IPS-NIHi7 (cell line): Measurements from ENCODE around the gene ANKMY1.

Experiments used
- DNase-seq: peaks from one replicate; pipeline ENCODE4 v3.0.0; 2012; ENCODE audit warnings: mixed read lengths; ENCODE audit errors: extremely low spot score

The ANKMY1 gene

DNA sequence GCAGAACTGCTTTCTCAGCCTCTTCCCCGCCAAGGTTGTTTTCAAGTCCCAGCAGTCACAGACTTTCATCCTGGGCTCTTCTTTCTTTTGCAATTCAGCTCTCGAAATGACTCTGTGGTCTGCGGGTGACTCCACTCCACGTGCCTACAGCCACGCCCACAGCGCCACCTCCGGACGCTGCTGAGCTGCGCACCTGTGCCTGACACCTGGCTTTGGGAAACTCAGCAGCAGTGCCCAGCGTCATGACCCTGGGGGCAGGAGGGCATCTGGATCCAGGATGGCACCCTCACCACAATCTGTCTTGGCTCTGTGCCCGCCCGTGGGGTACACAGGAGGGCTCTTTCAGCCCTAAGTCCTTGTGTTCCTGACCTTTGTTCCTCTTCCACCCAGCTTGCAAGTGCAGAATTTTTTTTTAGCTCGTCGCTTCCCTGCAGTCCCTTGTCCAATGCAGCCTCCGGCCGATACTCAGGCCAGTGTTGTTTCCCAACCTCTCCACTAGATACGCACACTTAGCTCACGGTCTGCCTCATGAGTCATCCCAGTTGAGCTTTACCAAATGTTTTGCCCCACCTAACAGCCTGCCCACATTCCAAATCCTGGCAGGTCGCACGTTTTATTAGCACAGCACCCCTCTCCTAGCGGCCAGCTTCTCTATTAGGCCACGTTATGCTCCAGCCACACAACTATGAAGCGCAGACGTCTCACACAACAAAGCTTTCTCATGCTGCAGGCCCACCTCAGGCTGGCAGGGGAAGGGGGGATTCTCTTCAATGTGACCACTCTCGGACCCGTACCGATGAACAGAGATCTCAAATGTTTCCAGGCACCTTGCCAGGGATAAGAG lies 22.2 kb upstream of the ANKMY1 start:
- peak; percentile 45 for DNase-seq

DNA sequence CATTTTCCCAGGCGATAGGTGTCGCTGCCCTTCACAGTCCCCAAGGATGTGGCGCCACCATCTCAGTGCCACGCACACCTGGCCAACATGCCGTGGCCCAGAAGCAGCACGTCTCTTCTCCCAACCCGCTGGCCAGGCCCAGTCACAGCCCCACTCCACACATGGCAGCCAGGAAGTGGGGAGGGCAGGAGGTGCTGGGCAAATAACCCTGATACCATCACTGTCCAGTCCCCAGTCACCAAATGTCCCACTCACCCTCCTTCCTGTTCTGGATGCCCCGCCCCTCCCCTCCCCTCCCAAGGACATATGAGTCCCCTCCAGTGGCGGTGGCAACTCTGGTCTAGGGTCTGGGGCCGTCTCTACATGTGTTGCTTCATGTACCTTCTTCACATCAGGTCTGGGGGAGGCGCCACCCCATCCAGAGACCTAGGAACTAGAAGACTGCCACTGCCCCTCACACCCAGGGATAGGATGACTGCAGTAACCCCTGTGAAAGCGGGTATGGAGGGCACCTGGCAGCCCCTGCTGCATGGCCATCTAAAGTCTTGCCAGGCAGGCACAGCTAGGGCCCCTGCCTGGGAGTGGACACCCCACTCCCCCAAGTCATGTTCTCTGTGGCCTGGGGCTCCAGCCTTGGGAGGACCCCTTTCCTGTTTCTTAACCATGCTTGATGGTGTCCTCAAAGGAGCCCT lies 21.4 kb upstream of the ANKMY1 start:
- DNase-seq, result no peak

DNA sequence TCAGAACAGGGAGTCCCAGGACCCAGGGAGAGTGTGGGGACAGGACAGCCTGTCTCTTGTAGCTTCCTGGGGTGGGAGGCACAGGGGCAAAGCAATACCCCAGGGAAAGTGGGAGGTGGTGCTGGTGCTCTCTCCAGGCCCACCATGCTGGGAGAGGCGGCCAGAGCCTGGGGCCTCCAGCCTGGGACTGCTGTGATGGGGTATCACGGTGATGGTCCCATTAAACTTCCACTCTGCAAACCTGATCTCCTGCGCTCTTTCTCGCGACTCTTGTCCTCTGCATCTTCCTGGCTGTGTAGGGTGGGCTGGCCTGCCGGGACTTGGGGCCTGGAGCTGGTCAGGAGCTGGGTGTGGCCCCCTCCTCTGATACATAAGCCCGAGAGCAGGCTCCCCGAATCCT lies 20.7 kb upstream of the ANKMY1 start:
- no peak for DNase-seq

DNA sequence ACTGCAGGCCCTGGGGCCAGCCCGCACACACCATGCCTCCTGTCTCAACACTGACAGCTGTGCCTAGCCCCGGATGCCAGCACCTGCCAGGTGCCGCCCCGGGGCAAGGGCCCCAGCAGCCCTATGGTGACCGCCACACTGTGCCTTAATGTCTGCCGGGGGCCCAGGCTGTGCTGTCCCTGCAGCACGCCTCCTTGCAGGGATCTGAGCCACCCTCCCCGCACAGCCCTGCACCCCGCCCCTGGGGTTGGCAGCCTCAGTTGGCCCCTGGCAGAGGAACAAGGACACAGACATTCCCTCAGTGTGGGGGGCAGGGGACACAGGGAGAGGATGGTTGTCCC lies 20.3 kb upstream of the ANKMY1 start:
- no peak for DNase-seq

DNA sequence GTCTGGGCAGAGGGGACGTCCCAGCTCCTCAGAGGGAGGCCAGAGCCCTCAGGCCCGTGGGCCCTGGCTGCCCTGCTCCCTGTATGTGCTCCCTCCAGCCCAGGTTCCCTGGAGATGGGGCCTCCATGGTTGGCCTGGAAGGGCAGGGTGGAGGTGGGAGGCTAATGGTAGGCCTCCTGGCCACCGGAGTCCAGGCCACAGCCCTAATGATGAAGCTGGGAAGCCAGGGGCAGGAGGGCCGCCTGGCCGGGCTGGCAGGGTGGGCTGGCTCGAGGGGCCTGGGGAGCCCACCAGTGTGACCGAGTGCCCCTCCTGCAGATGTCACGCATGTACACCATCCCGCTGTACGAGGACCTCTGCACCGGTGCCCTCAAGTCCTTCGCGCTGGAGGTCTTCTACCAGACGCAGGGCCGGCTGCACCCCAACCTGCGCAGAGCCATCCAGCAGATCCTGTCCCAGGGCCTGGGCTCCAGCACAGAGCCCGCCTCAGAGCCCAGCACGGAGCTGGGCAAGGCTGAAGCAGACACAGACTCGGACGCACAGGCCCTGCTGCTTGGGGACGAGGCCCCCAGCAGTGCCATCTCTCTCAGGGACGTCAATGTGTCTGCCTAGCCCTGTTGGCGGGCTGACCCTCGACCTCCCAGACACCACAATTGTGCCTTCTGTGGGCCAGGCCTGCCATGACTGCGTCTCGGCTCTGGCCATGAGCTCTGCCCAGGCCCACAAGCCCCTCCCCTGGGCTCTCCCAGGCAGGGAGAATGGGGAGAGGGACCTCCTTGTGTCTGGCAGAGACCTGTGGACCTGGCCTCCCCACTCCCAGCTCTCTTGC lies 19.7 kb upstream of the ANKMY1 start:
- DNase-seq, result no peak

DNA sequence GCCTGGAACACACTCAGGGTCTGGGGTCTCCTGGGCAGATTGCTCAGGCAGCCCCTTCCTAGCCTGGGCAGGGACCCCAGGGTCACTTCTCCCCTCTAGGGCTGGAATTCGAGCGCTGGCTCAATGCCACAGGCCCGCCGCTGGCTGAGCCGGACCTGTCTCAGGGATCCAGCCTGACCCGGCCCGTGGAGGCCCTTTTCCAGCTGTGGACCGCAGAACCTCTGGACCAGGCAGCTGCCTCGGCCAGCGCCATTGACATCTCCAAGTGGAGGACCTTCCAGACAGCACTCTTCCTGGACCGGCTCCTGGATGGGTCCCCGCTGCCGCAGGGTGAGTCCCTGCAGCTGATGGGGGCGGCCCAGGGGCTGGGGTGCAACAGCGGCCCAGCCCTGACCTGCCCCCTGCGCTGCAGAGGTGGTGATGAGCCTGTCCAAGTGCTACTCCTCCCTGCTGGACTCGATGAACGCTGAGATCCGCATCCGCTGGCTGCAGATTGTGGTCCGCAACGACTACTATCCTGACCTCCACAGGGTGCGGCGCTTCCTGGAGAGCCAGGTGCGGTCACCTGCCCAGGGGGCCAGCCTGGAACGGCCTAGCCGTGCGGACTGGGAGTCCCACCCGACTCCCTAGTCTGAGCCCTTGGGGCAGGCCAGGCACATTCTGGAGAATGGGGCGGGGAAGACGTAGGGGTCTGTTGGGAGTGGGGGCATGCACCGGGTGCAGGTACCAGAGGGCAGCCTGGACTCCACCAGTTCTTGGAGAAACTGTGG lies 18.8 kb upstream of the ANKMY1 start:
- DNase-seq, result no peak

DNA sequence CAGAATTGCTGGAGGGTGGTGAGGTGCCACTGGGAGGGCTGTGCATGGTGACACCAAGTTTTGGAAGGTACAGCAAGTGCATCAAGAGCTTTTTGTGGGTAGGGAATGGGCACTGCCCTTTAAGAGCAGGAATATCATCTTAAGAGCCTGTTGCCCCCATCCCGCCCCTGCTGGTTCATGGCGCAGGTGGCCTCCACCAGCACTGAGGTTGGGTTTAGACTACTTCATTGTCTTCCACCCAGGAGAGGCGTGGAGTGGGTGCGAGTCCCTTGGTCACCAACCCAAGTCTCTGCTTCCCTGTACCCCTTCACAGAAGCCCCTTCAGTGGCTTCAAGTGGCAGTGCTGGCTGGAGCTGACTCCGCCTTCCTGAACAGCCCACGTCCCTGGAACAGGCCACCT lies 18.2 kb upstream of the ANKMY1 start:
- DNase-seq, result no peak

DNA sequence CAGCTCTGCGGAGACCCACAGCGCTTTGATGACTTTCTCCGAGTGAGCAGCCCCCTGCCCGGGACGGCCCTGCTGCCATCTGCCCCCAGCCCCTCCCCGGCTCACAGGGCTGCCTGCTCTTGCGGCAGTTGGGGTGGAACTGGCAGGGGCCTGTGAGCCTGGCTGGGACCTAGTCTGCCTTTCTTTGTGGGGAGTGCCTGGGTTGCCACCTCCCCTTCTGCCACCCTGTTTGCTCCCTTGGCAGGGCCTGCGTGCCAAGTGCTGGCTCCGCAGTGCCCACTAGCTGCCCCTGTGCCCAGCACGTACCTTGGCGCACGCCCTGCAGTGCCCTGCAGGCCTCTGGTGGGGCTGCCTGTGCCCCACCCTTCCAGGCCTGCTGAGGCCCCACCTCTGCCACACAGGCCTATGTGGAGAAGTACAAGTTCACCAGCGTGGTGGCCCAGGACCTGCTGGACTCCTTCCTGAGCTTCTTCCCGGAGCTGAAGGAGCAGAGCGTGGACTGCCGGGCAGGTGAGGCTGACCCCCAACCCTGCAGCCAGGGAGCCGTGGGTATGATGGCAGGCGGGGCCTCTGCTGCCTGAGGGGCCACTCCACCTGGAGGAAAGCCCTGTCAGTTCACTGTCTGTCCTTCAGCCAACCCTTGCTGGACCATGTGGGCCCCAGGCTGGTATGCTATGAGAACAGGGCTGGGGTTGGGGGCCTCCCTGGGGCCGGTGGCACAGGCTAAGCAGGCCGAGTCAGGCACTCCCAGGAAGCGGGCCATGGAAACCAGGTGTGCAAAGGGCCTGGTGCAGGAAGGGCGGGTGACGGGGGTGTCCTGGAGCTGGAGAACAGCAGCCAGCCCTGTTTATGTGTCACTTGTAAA lies 17.5 kb upstream of the ANKMY1 start:
- DNase-seq, result no peak

DNA sequence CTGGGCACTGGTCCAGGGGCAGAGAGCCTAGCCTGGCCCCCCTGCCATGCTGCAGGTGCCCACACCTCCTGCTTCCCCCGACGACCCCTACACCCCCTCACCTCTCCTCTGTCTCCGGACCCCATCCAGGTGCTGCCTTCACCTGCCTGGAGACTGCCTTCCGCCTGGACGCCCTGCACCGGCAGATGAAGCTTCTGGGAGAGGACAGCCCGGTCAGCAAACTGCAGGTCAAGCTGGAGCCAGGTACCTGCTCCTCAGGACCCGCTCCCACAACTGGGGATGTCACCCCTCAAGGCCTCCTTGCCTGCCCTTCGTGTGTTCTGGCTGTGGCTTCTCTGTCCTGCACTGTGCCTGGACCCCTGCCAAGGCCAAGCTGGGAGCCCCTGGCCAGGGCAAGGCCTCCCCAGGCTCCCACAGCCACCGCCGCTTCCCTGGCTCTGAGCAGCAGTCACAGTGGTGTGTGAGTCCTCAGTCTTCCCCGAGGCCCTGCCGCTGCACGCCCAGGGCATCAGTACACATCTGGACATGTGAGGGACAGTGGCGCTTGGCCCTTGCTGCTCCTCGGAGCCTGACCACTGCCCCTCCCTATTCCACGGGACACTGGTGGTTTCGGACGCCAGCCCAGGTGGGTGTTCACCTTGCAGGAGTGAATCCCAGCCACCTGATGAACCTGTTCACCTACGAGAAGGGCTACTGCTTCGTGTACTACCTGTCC lies 16.8 kb upstream of the ANKMY1 start:
- no peak for DNase-seq

DNA sequence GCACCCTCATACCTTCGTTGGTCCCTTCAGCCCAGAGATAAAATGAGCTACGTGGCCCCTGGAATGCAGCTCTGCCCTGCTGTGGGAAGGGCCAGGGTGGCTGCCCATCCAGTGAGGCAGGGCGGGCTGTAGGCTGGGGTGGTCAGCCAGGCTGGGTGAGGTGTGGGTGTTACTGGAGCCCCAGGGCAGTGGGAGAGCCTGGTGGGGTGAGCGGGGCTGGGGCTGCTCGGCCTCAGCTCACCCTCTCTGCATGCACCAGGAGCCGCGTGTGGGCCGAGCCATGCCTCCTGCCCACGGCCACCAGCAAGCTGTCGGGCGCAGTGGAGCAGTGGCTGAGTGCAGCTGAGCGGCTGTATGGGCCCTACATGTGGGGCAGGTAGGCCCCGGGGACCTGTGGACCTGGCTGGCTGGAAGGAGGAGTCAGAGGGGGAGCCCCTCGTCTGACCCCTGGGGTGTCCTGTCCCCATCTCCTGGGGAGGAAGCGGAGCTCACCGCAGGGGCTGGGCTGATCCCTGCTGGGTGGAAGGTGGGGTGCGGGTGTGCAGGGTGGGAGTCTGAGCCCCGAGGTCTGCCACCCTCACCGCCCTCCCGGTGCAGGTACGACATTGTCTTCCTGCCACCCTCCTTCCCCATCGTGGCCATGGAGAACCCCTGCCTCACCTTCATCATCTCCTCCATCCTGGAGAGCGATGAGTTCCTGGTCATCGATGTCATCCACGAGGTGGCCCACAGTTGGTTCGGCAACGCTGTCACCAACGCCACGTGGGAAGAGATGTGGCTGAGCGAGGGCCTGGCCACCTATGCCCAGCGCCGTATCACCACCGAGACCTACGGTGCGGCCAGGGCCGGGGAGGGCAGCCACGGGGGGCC lies 16.0 kb upstream of the ANKMY1 start:
- no peak for DNase-seq

DNA sequence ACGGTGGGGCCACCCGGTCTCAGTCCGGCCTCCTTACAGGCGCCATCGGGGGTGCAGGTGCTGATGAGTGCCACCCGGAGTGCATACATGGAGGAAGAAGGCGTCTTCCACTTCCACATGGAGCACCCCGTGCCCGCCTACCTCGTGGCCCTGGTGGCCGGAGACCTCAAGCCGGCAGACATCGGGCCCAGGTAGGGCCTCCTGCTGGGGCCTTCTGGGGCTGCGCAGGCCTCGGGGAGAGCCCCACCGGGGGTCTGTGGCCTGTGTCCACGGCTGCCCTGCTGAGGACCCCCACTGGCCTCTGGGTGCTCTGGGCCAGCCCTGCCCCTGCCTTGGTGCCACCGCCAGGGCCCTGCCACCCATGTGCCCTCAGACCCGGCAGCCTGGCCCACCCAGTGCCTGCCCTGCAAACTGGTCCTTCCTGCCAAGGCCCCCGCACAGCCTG lies 15.3 kb upstream of the ANKMY1 start:
- no peak for DNase-seq

DNA sequence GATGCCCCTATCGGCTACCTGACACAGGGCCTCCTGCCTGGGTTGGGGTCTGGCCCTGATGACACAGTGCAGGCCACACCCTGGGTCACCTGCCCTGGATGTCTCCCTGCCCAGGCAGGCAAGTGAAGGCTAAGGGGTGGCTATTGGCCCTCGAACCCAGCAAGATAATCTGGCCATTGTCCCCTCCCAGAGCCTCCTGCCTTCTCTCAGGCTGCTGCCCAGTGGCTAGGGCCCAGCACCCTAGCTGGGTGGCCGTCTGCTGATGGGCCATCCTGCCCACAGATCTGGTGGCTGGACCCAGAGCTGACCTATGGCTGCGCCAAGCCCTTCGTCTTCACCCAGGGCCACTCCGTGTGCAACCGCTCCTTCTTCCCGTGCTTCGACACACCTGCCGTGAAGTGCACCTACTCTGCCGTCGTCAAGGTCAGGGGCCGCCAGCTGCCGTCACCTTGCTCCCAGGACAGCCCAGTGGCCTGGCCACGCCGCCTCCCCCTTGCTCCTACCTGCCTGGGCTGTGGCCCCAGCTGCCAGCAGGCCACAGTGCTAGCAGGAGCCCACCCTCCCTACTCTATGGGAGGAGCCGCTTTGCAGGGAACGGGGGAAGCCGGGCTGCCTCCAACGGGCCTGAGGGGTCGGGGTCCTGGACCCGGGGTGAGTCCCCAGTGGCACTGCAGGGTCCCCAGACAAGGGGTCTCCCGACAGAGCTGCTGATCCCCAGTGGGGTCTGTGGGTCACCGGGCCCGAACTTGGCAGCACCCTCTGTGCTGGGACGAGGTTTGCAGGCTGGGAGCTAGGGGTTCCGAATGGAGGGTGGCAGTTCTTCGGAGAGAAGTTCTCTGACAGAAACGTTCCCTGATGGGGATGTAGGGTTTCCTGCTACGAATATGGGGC lies 14.6 kb upstream of the ANKMY1 start:
- no peak for DNase-seq

DNA sequence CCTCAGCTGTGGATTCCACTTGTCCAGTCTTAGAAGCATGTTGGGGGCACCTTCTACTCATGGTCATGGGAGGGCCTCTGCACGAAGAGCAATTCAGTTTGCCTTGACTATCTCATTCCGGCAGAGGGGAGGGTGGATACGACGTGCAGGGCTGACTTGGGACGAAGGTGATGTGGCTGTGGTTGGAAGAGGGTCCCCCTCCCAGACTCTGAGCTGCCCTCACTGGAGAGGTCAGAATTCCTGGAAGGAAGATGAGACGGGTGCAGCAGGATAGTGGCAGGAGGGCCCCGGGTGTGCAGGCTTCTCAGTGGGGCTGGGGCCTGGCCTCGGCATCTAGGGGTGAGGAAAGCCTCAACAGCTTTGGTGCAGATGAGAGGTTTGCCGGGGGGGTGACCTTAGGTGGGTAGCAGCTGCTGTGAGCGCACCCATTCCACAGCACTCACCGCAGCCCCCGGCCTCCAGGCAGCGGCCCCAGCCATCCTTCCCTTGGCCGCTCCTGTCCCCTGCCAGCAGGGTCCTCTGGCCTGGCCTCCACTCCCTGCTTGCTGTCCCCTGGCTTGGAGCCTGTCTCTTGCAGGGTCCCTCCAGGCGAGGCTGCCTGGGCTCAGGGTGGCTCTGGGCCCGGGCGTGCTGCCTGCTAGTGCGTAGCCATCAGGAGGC lies 13.7 kb upstream of the ANKMY1 start:
- no peak for DNase-seq

DNA sequence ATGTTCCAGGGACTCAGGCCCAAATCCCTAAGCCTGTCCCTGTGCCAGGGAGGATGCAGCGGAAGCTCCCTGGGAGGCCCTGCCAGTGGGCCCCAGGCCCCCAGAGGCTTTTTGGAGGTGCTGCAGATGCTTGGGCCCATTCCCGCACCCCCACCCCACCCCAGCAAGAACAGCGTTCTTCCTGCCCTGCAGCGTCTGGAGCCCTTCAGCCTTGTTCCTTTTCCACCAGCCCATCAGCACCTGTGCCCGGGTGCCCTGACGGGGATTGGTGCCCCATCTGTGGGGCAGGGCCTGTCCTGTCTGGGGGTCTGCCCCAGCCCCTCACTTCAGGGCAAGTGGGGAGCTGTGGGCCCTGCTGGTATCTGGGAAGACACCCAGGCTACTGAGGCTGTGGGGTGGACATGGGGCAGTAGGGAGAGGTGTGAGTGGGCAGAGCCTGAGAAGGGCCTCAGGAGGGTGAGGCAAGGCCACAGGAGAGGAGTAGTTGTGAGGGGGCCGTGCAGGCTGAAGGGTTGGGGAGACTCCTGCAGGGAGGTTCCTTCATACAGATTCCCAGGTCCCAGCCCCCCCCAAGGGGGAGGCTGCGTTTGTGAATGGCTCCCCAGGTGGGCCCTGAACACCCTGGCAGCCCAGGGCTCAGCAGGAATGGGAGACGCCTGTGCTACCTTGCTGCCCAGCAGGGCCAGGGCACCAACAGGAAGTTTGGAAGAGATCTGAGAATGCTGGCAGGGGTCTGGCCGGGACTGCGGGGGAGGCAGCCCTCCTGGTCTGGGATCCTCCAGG lies 12.9 kb upstream of the ANKMY1 start:
- DNase-seq, result no peak

DNA sequence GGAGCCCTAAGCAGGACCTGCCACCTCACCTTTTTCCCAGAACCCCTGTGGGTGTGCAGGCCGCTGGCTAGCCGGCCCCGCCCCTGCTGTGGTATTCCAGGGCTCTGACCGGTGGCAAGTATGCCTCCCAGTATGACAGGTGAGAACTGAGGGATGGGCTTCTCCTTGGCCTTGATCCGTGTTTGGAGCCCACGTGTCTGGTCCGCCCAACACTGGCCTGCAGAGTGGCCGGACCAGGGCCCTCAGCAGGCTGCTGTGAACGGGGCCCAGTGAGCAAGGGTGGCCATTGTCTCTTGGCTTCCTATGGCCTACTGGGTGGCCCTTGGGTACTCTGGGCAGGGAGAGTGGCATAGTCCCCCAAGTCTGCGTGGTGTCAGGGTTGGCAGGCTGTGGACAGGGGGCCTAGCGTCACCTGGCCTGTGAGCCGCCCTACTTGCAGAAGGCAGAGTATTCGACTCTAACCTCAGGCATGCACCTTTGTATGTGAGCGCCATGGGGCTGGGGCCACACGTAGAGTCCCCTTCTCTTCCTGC lies 12.3 kb upstream of the ANKMY1 start:
- no peak for DNase-seq

DNA sequence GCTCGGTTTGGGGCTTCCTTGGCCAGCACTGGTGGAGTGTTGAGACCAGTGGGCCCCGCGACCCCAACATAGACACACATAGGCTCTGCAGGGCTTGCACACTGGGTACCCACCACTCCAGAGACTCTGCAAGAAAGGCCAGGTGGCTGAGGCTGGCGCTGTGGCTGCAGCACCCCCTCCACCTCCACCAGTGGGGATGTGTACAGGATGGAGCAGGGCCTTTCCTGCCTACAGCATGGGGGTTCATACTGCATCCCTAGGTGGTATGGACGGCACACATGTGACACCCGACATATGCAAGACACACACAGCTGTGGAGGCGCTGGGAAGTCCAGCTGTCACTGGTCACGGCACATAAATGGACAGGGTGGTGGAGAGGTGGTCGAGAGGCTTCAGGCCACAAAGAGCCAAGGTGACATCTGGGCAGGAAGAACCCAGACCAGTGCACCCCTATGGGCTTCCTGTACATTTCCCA lies 11.8 kb upstream of the ANKMY1 start:
- DNase-seq, result no peak
